HCT116 (cell line): ENCODE data around the gene HSCB. TPM values are rescaled to one million over a fixed set of nuclear protein-coding genes. Genes with fewer than 3 reads are reported as not detected.

ENCODE experiments used
- ATAC-seq: fragments of 200-7000 bp; cut with Tn5 transposase; 2 replicates; pipeline ENCODE4 v1.9.1; 2020; ENCODE audit warnings: mild to moderate bottlenecking, moderate library complexity
- BruUV-seq: library from RNA; stranded (reverse); fragments of 400-500 nt; replicated peaks from 2 replicates; lab custom pipeline; 2021; lab: Mats Ljungman, UMichigan
- CTCF ChIA-PET: fragments of 300-600 bp; sonication (Branson Sonifier 250); formaldehyde crosslinking; loops from one replicate; lab custom pipeline; 2021; ENCODE audit warnings: antibody characterized with exemption; lab: Charles Lee
- POLR2A ChIA-PET: fragments of 300-600, 350-600 bp; sonication (Branson Sonifier 250); formaldehyde crosslinking; loops from one replicate; lab custom pipeline; 2021; ENCODE audit warnings: antibody characterized with exemption; lab: Charles Lee
- RAD21 ChIA-PET, 2 experiments: fragments of 300-600 bp; sonication (Branson Sonifier 250); formaldehyde crosslinking; loops; one replicate each; lab custom pipeline; 2023; ENCODE audit warnings: low total read pairs in 2 of 2; ENCODE audit not compliant: uncharacterized antibody in 2 of 2, unreplicated experiment in 2 of 2, low non-redundant PET in 1 of 2; lab: Charles Lee
- DNase-seq: peaks from one replicate; pipeline ENCODE4 v3.0.0-alpha.2; 2010; ENCODE audit warnings: low read depth, low spot score
- H2AFZ ChIP-seq: fragments of 200-600 bp; shearing (Covaris generic), sonication (generic); 2 replicates; pipeline ENCODE4 v1.6.1; 2017; ENCODE audit warnings: low read depth, mixed run types, mixed read lengths, antibody characterized with exemption, low read length; ENCODE audit not compliant: poor library complexity, severe bottlenecking
- H3K27ac ChIP-seq: 2 replicates; pipeline ENCODE4 v1.5.1; 2012; ENCODE audit warnings: low read depth, low read length
- H3K27me3 ChIP-seq: fragments of 200-600 bp; sonication (generic); 2 replicates; pipeline ENCODE4 v1.6.1; 2016; ENCODE audit warnings: mixed run types, low read length, mixed read lengths; ENCODE audit not compliant: insufficient read depth
- H3K36me3 ChIP-seq, 2 experiments: fragments of 200-500 bp in 1 of 2; fragments of 200-600 bp in 1 of 2; sonication (Bioruptor generic) in 1 of 2; sonication (generic) in 1 of 2; 2 replicates each; pipeline versions ENCODE4 v1.5.1 to v1.6.1; 2014 to 2016; ENCODE audit warnings: low read length in 2 of 2, inconsistent platforms in 1 of 2, mixed read lengths in 1 of 2, mixed run types in 1 of 2; ENCODE audit not compliant: insufficient read depth in 2 of 2, control insufficient read depth in 1 of 2
- H3K4me1 ChIP-seq, 2 experiments: fragments of 200-600 bp in 1 of 2; sonication (generic) in 1 of 2; 2 replicates each; pipeline versions ENCODE4 v1.5.1 to v1.6.1; 2012 to 2017; ENCODE audit warnings: low read length in 2 of 2, inconsistent platforms in 1 of 2, mild to moderate bottlenecking in 1 of 2, mixed read lengths in 1 of 2, mixed run types in 1 of 2, moderate library complexity in 1 of 2; ENCODE audit not compliant: insufficient read depth in 2 of 2, control insufficient read depth in 1 of 2
- H3K4me2 ChIP-seq: fragments of 200-600 bp; sonication (generic); 2 replicates; pipeline ENCODE4 v1.6.1; 2017; ENCODE audit warnings: mixed run types, low read length, mixed read lengths
- H3K4me3 ChIP-seq, 2 experiments: fragments of 200-600 bp in 1 of 2; sonication (generic) in 1 of 2; replicated peaks in 1 of 2; 2 replicates each; pipeline ENCODE4 v1.5.1; 2011 to 2016; ENCODE audit warnings: low read length in 2 of 2, control low read depth in 1 of 2, low read depth in 1 of 2, mild to moderate bottlenecking in 1 of 2, mixed read lengths in 1 of 2, mixed run types in 1 of 2
- H3K79me2 ChIP-seq: fragments of 200-600 bp; sonication (generic); 2 replicates; pipeline ENCODE4 v1.6.1; 2017; ENCODE audit warnings: mild to moderate bottlenecking, mixed run types, low read length, moderate library complexity, mixed read lengths; ENCODE audit not compliant: insufficient read depth
- H3K9ac ChIP-seq: fragments of 200-600 bp; sonication (generic); 2 replicates; pipeline ENCODE4 v1.6.1; 2016; ENCODE audit warnings: low read length, mixed read lengths
- H3K9me2 ChIP-seq: fragments of 200-600 bp; sonication (generic), shearing (Covaris generic); 2 replicates; pipeline ENCODE4 v1.6.1; 2017; ENCODE audit warnings: mixed run types, mild to moderate bottlenecking, moderate library complexity; ENCODE audit not compliant: insufficient read depth
- H3K9me3 ChIP-seq, 2 experiments: fragments of 200-500 bp in 1 of 2; fragments of 200-600 bp in 1 of 2; sonication (Bioruptor generic) in 1 of 2; sonication (generic) in 1 of 2; 2 replicates each; pipeline ENCODE4 v1.6.1; 2014 to 2017; ENCODE audit warnings: low read length in 2 of 2, mixed read lengths in 2 of 2, inconsistent platforms in 1 of 2, low read depth in 1 of 2, mild to moderate bottlenecking in 1 of 2, mixed run types in 1 of 2, moderate library complexity in 1 of 2; ENCODE audit not compliant: control insufficient read depth in 1 of 2, insufficient read depth in 1 of 2
- H4K20me1 ChIP-seq: fragments of 200-600 bp; sonication (generic), shearing (Covaris generic); 2 replicates; pipeline ENCODE4 v1.6.1; 2017; ENCODE audit warnings: mixed run types, mild to moderate bottlenecking, moderate library complexity; ENCODE audit not compliant: insufficient read depth
- CBX3 ChIP-seq: IDR thresholded peaks from 2 replicates; pipeline ENCODE4 v1.6.1; 2012; ENCODE audit warnings: low read depth
- ELF1 ChIP-seq: IDR thresholded peaks from 2 replicates; pipeline ENCODE4 v1.6.1; 2012; ENCODE audit warnings: low read depth, borderline replicate concordance
- EZH2 ChIP-seq: fragments of 200-600 bp; sonication (generic); IDR thresholded peaks from 2 replicates; pipeline ENCODE4 v1.6.1; 2017; ENCODE audit warnings: antibody characterized with exemption, mixed run types
- EZH2phosphoT487 ChIP-seq: fragments of 200-600 bp; IDR thresholded peaks from 2 replicates; pipeline ENCODE4 v1.6.1; 2018; ENCODE audit warnings: antibody characterized with exemption, borderline replicate concordance
- POLR2A ChIP-seq: IDR thresholded peaks from 2 replicates; pipeline ENCODE4 v1.7.0; 2011; ENCODE audit warnings: borderline replicate concordance; ENCODE audit not compliant: insufficient read depth, insufficient read length; ENCODE audit errors: extremely low read depth
- ZFX ChIP-seq: fragments of 450-650 bp; IDR thresholded peaks from 2 replicates; pipeline ENCODE4 v1.6.1; 2017
- ZNF274 ChIP-seq: fragments of 200-500 bp; sonication (Bioruptor generic); IDR thresholded peaks from 2 replicates; pipeline ENCODE4 v1.6.1; 2014; ENCODE audit warnings: mild to moderate bottlenecking, low read depth, low read length, inconsistent platforms
- intact Hi-C: fragments of 100-400 bp; cut with micrococcal nuclease; formaldehyde crosslinking; loops from 2 replicates; pipeline ENCODE4 v1.10.0; 2022
- total RNA-seq: library from RNA; stranded (reverse); gene quantifications from one replicate; pipeline ENCODE4 v1.2.1, GENCODE V29; 2021; ENCODE audit not compliant: unreplicated experiment
- TF ChIP-seq, protein P1 (sequence below): IDR thresholded peaks from 2 replicates; pipeline ENCODE4 v1.6.1; 2011; ENCODE audit warnings: mild to moderate bottlenecking, low read length, moderate library complexity; ENCODE audit not compliant: insufficient replicate concordance; ENCODE audit errors: extremely low read depth
- TF ChIP-seq, protein P2 (sequence below): IDR thresholded peaks from 2 replicates; pipeline ENCODE4 v1.6.1; 2012; ENCODE audit warnings: low read depth
- TF ChIP-seq, protein P3 (sequence below), 3 experiments: fragments of 200-600 bp in 1 of 3; sonication (generic) in 1 of 3; IDR thresholded peaks in 2 of 3; conservative IDR thresholded peaks in 1 of 3; 2 replicates each; pipeline ENCODE4 v1.5.1; 2012 to 2017; ENCODE audit warnings: low read depth in 2 of 3, low read length in 2 of 3, antibody characterized with exemption in 1 of 3, borderline replicate concordance in 1 of 3, control low read depth in 1 of 3, mild to moderate bottlenecking in 1 of 3, mixed read lengths in 1 of 3, mixed run types in 1 of 3, moderate library complexity in 1 of 3; ENCODE audit not compliant: insufficient read depth in 1 of 3

The HSCB gene
- total RNA-seq, 1 experiment from 2014 or later: 14.5 TPM

DNA sequence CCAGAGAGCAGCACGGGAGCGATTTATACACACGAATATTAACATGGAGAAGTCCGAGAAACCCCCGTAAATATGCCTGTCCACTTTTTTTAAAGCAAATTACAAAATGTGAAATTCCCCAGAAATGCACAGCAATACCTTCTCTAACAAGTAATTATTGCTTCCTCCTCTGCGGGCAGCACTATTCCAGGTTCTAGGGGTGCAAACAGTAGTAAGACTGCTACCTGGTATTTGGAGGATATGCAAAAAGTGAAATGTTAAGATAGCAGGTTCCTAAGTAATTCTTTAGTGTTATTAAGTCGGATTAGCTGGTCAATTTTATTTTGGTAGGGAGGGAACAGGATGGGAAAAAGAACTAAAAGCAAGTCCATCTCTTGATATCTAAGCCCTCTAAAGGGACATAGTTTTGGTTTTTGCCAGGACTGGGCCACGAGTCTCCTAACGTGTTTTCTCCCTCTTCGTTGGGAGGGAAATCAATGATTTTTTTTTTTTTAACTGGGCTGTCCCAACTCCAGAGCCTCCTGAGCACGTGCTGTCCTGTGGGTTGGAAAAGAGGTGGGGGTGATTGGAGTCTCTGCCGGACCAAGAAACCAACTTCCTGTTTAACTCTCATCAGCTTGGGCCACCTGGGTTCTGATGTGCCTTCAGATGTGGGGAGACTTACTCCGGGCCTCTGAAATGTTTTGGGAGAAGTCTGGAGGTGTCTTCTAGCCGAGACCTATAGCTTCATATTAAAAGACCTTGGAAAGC is 60.2 kb downstream of the HSCB start:
- DNase-seq: no peak
- BruUV-seq: no TSS peak
- peak overlapping the region; percentile 83 for H3K4me2 ChIP-seq
- no peaks in the 10 kb centered on the region for H3K9me2 ChIP-seq
- H3K79me2 ChIP-seq: peaks cover 48% of the 10 kb centered on the region
- TF ChIP-seq ZNF274: no peak
- TF ChIP-seq, protein P1, sequence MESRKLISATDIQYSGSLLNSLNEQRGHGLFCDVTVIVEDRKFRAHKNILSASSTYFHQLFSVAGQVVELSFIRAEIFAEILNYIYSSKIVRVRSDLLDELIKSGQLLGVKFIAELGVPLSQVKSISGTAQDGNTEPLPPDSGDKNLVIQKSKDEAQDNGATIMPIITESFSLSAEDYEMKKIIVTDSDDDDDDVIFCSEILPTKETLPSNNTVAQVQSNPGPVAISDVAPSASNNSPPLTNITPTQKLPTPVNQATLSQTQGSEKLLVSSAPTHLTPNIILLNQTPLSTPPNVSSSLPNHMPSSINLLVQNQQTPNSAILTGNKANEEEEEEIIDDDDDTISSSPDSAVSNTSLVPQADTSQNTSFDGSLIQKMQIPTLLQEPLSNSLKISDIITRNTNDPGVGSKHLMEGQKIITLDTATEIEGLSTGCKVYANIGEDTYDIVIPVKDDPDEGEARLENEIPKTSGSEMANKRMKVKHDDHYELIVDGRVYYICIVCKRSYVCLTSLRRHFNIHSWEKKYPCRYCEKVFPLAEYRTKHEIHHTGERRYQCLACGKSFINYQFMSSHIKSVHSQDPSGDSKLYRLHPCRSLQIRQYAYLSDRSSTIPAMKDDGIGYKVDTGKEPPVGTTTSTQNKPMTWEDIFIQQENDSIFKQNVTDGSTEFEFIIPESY: no peak
- TF ChIP-seq, protein P2, sequence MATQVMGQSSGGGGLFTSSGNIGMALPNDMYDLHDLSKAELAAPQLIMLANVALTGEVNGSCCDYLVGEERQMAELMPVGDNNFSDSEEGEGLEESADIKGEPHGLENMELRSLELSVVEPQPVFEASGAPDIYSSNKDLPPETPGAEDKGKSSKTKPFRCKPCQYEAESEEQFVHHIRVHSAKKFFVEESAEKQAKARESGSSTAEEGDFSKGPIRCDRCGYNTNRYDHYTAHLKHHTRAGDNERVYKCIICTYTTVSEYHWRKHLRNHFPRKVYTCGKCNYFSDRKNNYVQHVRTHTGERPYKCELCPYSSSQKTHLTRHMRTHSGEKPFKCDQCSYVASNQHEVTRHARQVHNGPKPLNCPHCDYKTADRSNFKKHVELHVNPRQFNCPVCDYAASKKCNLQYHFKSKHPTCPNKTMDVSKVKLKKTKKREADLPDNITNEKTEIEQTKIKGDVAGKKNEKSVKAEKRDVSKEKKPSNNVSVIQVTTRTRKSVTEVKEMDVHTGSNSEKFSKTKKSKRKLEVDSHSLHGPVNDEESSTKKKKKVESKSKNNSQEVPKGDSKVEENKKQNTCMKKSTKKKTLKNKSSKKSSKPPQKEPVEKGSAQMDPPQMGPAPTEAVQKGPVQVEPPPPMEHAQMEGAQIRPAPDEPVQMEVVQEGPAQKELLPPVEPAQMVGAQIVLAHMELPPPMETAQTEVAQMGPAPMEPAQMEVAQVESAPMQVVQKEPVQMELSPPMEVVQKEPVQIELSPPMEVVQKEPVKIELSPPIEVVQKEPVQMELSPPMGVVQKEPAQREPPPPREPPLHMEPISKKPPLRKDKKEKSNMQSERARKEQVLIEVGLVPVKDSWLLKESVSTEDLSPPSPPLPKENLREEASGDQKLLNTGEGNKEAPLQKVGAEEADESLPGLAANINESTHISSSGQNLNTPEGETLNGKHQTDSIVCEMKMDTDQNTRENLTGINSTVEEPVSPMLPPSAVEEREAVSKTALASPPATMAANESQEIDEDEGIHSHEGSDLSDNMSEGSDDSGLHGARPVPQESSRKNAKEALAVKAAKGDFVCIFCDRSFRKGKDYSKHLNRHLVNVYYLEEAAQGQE: no peak
- TF ChIP-seq POLR2A: no peak
- TF ChIP-seq EZH2phosphoT487: no peak
- no peak for TF ChIP-seq CBX3
- TF ChIP-seq EZH2: no peak
- TF ChIP-seq, protein P3, sequence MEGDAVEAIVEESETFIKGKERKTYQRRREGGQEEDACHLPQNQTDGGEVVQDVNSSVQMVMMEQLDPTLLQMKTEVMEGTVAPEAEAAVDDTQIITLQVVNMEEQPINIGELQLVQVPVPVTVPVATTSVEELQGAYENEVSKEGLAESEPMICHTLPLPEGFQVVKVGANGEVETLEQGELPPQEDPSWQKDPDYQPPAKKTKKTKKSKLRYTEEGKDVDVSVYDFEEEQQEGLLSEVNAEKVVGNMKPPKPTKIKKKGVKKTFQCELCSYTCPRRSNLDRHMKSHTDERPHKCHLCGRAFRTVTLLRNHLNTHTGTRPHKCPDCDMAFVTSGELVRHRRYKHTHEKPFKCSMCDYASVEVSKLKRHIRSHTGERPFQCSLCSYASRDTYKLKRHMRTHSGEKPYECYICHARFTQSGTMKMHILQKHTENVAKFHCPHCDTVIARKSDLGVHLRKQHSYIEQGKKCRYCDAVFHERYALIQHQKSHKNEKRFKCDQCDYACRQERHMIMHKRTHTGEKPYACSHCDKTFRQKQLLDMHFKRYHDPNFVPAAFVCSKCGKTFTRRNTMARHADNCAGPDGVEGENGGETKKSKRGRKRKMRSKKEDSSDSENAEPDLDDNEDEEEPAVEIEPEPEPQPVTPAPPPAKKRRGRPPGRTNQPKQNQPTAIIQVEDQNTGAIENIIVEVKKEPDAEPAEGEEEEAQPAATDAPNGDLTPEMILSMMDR (IDR thresholded peaks at IDR 0.05 in 2 of 3, conservative IDR thresholded peaks at IDR 0.05 in 1 of 3; ENCODE audit: borderline replicate concordance in 1 of 3, insufficient read depth in 1 of 3, low read depth in 2 of 3, low read length in 2 of 3): no peak
- TF ChIP-seq ELF1: no peak
- no peak for TF ChIP-seq ZFX
- TF ChIP-seq, all 23 proteins: peak for 0
- no peak for ATAC-seq
- no peak overlapping the region for H3K9ac ChIP-seq
- no peak overlapping the region for H2AFZ ChIP-seq
- POLR2A ChIA-PET: interaction anchor here (0.7 kb wide), 1 partner anchor 763 kb away, joined by 3 read pairs; no protein-coding TSS in a partner anchor
- RAD21 ChIA-PET: interaction anchor here in 1 of 2 experiments (0.5 kb wide), 1 partner anchor 34 kb away, joined by 5 read pairs; no protein-coding TSS in a partner anchor
- peaks cover 2 to 10% of the 10 kb centered on the region in 2 experiments for H3K36me3 ChIP-seq
- no peaks in the 10 kb centered on the region for H3K9me3 ChIP-seq
- CTCF ChIA-PET: interaction anchor here (4.1 kb wide), 1 partner anchor 238 kb away, joined by 14 read pairs; no protein-coding TSS in a partner anchor
- intact Hi-C loops: no loop called here
- no peaks in the 10 kb centered on the region for H3K27me3 ChIP-seq
- no peak overlapping the region for H3K27ac ChIP-seq
- H3K4me1 ChIP-seq: peaks cover 7 to 20% of the 10 kb centered on the region in 2 experiments
- H4K20me1 ChIP-seq: no peaks in the 10 kb centered on the region
- H3K4me3 ChIP-seq: no peak overlapping the region
